Activated naive CD4-positive, alpha-beta T cell treated with anti-CD3 and anti-CD28 coated beads, Interleukin-2, amount 50 U/mL, for 24 hours (primary cell): ENCODE measurements around the gene GRAMD1B.
A peak's percentile ranks its signal among the peaks of the same experiment; 100 is the strongest.

Source experiments
- H3K27ac Mint-ChIP-seq: one replicate; pipeline ENCODE4 v1.8.0; 2021; ENCODE audit warnings: mild to moderate bottlenecking, mixed read lengths
- H3K27me3 Mint-ChIP-seq: one replicate; pipeline ENCODE4 v1.8.0; 2021; ENCODE audit warnings: mixed read lengths
- H3K36me3 Mint-ChIP-seq: one replicate; pipeline ENCODE4 v1.8.0; 2021; ENCODE audit warnings: mixed read lengths
- H3K4me1 Mint-ChIP-seq: one replicate; pipeline ENCODE4 v1.8.0; 2021; ENCODE audit warnings: mixed read lengths
- H3K4me3 Mint-ChIP-seq: one replicate; pipeline ENCODE4 v1.8.0; 2021; ENCODE audit warnings: mild to moderate bottlenecking, mixed read lengths
- H3K9me3 Mint-ChIP-seq: one replicate; pipeline ENCODE4 v1.8.0; 2021; ENCODE audit warnings: mixed read lengths

Gene GRAMD1B

GRCh38 chr11:123543797-123544196 lies 113.7 kb downstream of the GRAMD1B start:
- no peaks in the 10 kb centered on the region for H3K9me3 Mint-ChIP-seq
- H3K27ac Mint-ChIP-seq = no peak overlapping the region
- no peaks in the 10 kb centered on the region for H3K36me3 Mint-ChIP-seq
- H3K27me3 Mint-ChIP-seq = no peaks in the 10 kb centered on the region
- H3K4me3 Mint-ChIP-seq = no peak overlapping the region
- H3K4me1 Mint-ChIP-seq = no peaks in the 10 kb centered on the region

DNA sequence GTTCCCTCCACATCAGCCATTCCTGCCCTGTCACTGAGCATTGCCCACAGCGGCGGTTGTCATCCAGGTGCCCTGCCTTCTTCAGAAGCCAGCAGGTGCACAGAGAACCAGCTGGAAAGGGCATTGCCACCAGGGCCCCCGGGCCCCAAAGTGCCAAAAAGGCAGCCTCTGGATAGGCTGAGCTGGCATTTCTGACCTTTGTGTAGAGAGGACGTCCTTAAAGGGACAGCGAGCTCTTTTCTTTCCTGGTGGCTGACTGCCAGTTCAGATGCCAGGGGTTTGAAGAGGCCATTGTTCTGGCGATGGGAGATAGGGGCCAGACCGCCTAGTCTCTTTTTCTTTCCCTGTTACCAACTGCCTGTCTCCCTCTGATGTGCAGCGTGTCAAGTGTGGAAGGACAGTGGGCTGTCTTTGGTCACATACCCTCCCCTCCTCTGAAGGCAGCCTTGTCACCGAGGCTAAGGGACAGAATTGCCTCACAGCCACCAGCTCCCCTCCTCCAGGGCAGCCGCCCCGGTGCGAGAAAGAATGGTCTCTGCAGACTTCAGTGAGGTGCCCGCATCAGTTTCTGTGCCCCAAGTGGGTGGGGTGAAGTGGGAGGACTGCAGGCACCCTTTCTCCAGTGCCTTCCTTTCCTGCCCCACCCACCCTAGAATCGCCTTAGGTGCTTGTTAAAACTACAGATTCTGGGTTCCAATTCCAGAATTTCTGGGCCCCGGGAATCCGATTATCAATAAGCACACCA lies 114.7 kb downstream of the GRAMD1B start:
- Mint-ChIP-seq H3K4me3 (no peak overlapping the region), H3K4me1 (no peaks in the 10 kb centered on the region), H3K9me3 (no peaks in the 10 kb centered on the region), H3K27me3 (no peaks in the 10 kb centered on the region), H3K27ac (no peak overlapping the region), H3K36me3 (no peaks in the 10 kb centered on the region)

DNA sequence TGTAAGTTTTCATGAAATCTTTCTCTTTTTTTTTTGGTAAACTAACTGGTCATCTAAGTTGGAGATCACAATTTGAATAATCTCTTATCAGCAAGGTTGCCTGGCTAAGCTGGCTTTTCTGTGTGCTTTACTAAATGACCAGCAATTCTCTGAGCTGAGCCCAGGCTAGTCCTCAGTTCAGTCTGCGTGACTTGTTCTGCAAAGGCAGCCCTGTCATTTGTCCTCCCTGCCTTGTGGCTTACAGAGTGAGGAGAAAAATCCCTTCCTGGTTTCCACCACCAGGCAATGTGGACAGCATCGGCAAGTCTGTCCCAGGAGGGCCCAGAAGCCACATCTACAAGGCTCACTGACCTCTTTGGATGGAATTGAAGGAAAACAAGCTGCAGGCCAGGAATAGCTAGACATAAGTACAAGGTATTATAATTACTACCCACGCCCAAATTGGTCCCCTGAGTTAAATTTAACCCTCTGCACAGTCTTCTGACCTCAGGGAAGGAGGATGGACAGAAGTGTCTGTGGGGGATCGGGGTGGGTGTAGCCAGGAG lies 115.7 kb downstream of the GRAMD1B start:
- H3K36me3 Mint-ChIP-seq = no peaks in the 10 kb centered on the region
- no peaks in the 10 kb centered on the region for H3K9me3 Mint-ChIP-seq
- no peak overlapping the region for H3K4me3 Mint-ChIP-seq
- H3K27ac Mint-ChIP-seq = no peak overlapping the region
- peaks cover 5% of the 10 kb centered on the region for H3K4me1 Mint-ChIP-seq
- H3K27me3 Mint-ChIP-seq = no peaks in the 10 kb centered on the region

DNA sequence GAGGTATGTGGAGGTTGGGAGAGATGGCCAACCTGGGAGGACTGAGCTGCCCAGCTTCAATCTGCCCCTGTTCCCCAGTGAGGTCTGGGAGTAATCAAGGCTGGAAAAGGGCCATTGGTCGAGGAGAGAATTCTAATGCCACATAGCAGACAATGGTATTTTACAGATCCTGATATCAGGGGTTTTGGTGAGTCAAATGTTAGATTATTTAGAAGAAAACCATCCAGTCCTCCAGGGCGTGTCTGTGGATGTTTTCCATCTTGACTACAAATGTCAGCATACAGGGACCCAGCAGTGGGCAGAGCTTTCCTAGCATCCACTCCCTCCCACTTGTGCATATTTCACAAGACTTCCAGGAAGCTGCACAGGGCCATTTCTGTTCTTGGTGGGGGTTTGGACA lies 116.4 kb downstream of the GRAMD1B start:
- Mint-ChIP-seq H3K27me3 (no peaks in the 10 kb centered on the region), H3K4me3 (no peak overlapping the region), H3K36me3 (no peaks in the 10 kb centered on the region), H3K4me1 (peaks cover 5% of the 10 kb centered on the region), H3K27ac (no peak overlapping the region), H3K9me3 (no peaks in the 10 kb centered on the region)

DNA sequence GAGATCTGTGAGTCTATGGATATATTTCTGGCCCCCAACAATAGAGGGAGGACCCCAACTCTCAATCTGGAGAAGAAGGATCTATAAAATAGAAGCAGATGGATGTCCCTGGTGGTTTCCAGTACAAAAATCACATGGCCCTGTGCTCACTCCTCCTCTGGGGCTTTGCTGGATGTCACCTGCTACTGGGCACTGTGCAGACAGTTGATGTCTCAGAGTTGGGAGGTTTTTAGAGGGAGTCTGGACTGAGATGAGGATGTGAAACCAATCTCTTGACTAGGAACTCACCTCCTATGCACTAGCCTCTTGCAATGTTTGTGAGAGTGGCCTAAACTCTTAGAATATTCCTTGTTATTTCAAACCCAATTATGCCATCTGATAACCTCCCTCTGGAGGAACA lies 117.1 kb downstream of the GRAMD1B start:
- H3K36me3 Mint-ChIP-seq = no peaks in the 10 kb centered on the region
- peaks cover 5% of the 10 kb centered on the region for H3K4me1 Mint-ChIP-seq
- no peaks in the 10 kb centered on the region for H3K9me3 Mint-ChIP-seq
- H3K27ac Mint-ChIP-seq = no peak overlapping the region
- H3K4me3 Mint-ChIP-seq = no peak overlapping the region
- H3K27me3 Mint-ChIP-seq = no peaks in the 10 kb centered on the region

DNA sequence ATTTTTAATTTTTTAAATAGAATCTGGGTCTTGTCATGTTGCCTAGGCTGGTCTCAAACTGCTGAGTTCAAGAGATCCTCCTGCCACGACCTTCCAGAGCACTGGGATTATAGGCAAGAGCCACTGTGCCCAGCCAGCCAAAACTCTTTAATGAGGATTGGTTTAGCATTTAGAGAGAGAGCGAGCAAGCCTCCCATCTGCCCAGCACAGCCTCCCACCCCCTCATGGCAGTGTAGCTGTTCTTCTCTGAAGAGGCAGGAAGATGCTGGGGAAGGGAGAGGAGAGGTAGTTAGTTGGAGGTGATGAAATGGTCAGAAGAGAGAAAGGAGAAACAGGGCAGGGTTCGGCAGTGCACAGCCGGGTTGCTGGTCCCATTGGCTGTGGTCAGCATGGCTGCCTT lies 118.7 kb downstream of the GRAMD1B start:
- no peak overlapping the region for H3K27ac Mint-ChIP-seq
- no peak overlapping the region for H3K4me3 Mint-ChIP-seq
- H3K9me3 Mint-ChIP-seq = no peaks in the 10 kb centered on the region
- H3K27me3 Mint-ChIP-seq = no peaks in the 10 kb centered on the region
- peaks cover 5% of the 10 kb centered on the region for H3K4me1 Mint-ChIP-seq
- no peaks in the 10 kb centered on the region for H3K36me3 Mint-ChIP-seq

GRCh38 chr11:123549926-123550917 lies 120.2 kb downstream of the GRAMD1B start:
- H3K4me3 Mint-ChIP-seq = no peak overlapping the region
- H3K27ac Mint-ChIP-seq = no peak overlapping the region
- peaks cover 5% of the 10 kb centered on the region for H3K4me1 Mint-ChIP-seq
- H3K27me3 Mint-ChIP-seq = no peaks in the 10 kb centered on the region
- H3K9me3 Mint-ChIP-seq = no peaks in the 10 kb centered on the region
- no peaks in the 10 kb centered on the region for H3K36me3 Mint-ChIP-seq

DNA sequence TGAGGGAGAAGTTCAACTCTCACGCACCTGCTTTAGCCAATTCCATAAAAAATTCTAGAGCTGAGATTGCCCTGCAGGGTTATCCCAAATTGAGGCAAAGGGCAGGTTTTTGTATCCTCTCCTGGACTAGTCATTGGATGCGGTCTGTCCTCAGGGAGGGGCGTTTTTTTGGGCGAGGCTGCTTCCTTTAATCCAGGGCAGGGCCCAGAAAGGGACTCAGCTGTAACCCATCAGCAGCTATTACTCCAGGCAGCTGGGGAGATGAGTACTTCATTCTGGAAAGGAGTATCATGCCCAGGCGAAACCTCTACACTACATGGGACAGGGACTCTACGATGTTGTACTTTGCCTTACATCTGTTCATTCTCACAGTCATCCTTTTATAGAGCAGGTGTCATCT lies 121.0 kb downstream of the GRAMD1B start:
- Mint-ChIP-seq H3K27me3 (no peaks in the 10 kb centered on the region), H3K9me3 (no peaks in the 10 kb centered on the region), H3K36me3 (no peaks in the 10 kb centered on the region), H3K4me1 (peaks cover 5% of the 10 kb centered on the region), H3K27ac (no peak overlapping the region), H3K4me3 (no peak overlapping the region)

GRCh38 chr11:123556633-123557032 lies 126.6 kb downstream of the GRAMD1B start:
- Mint-ChIP-seq H3K27ac (no peak overlapping the region), H3K4me3 (no peak overlapping the region), H3K4me1 (peaks cover 12% of the 10 kb centered on the region), H3K27me3 (peaks cover 3% of the 10 kb centered on the region), H3K36me3 (no peaks in the 10 kb centered on the region), H3K9me3 (no peaks in the 10 kb centered on the region)

DNA sequence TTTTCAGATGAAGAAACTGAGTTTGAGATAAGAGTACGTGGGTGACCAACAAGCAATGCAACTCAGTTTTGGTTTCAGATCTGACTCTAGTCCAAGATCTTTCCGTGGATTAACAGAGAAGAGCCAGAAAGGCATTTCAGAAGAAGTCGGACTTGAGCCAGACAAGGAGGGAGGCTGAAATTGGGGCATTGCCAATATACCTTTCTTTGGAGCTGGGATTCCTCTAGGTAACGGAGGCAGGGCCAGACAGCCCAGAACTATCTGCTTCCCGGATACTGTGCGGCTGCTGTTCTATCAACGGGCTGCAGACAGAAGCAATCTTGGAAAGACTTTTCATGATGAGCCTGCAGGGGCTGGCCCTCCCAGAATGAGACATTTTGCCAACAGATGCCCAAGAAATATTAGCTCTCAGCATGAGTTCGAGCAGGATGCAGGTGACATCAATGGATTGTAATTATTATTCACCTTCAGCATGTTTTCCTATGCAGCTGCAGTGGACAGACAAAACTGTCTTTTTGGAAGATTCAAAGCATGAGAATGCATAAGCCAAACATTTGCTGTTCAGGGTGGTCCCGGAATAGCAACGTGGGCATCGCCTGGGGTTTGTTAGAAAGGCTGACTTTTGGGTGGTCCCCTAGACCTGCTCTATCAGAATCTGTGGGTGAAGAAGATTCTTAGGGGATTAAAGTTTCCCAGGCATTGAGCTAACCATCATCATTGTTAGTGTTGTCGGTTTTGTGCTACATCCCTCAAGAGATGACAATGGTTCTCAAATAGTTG lies 128.7 kb downstream of the GRAMD1B start:
- Mint-ChIP-seq H3K27ac (no peak overlapping the region), H3K9me3 (no peaks in the 10 kb centered on the region), H3K36me3 (no peaks in the 10 kb centered on the region), H3K27me3 (peaks cover 5% of the 10 kb centered on the region), H3K4me3 (no peak overlapping the region), H3K4me1 (peaks cover 12% of the 10 kb centered on the region)

DNA sequence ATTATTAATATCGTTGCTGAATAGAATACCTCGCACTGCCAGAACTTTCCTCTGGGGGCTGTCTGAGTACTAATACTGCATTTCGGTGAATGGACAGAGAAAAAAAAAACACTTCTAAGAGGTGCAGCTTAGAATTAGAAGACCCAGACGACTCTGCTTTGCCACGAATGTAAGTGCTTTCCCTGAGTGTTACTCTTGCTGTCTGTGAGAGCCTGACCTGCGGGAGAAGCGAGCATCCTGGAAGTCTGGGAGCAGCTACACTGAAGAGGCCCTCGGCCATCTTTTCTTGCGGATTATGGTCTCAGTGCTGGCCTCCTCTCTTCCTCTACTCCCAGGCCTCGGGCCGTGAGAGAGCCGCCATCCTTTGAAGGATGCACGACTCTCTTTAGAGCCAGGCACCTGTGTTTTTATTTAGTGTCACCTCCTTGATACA lies 129.5 kb downstream of the GRAMD1B start:
- Mint-ChIP-seq H3K36me3 (no peaks in the 10 kb centered on the region), H3K27me3 (peaks cover 5% of the 10 kb centered on the region), H3K4me3 (peak overlapping the region; percentile 82), H3K27ac (no peak overlapping the region), H3K4me1 (peaks cover 12% of the 10 kb centered on the region), H3K9me3 (no peaks in the 10 kb centered on the region)

DNA sequence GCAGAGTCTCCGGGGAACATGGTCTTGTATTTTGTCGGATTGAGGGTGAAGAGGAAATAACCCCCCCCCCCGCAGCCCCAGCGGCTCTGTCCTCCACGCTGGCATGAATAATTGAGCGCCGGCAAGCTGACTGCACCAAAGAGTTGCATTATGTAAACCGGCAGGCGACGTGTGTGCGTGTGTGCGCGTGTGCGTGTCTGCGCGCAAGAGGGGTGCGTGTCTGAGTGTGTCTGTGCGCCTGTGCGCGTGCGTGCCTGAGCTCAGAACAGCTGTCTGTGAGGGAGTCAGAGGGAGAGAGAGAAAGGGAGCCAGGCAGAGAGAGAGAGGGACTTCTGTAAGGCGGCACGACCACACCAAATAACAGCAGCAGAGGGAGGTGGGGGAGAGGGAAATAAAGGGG lies 129.9 kb downstream of the GRAMD1B start:
- Mint-ChIP-seq H3K9me3 (no peaks in the 10 kb centered on the region), H3K36me3 (no peaks in the 10 kb centered on the region), H3K27ac (no peak overlapping the region), H3K4me3 (peak overlapping the region; percentile 82), H3K4me1 (peaks cover 12% of the 10 kb centered on the region), H3K27me3 (peaks cover 5% of the 10 kb centered on the region)

- no peak overlapping the region for H3K27ac Mint-ChIP-seq
- H3K4me3 Mint-ChIP-seq = no peak overlapping the region
- peaks cover 12% of the 10 kb centered on the region for H3K4me1 Mint-ChIP-seq
- no peaks in the 10 kb centered on the region for H3K9me3 Mint-ChIP-seq
- H3K36me3 Mint-ChIP-seq = no peaks in the 10 kb centered on the region
- peaks cover 5% of the 10 kb centered on the region for H3K27me3 Mint-ChIP-seq
Measured at GRCh38 chr11:123561431-123561800, 131.3 kb downstream of the GRAMD1B start.

- H3K36me3 Mint-ChIP-seq = no peaks in the 10 kb centered on the region
- H3K9me3 Mint-ChIP-seq = no peaks in the 10 kb centered on the region
- peaks cover 12% of the 10 kb centered on the region for H3K4me1 Mint-ChIP-seq
Measured at GRCh38 chr11:123562158-123562557, 132.1 kb downstream of the GRAMD1B start.

GRCh38 chr11:123562829-123563228 lies 132.8 kb downstream of the GRAMD1B start:
- peaks cover 5% of the 10 kb centered on the region for H3K27me3 Mint-ChIP-seq
- H3K4me3 Mint-ChIP-seq = no peak overlapping the region
- no peaks in the 10 kb centered on the region for H3K36me3 Mint-ChIP-seq
- H3K9me3 Mint-ChIP-seq = no peaks in the 10 kb centered on the region
- peaks cover 12% of the 10 kb centered on the region for H3K4me1 Mint-ChIP-seq
- H3K27ac Mint-ChIP-seq = no peak overlapping the region

More at GRCh38 chr11:123562158-123562557, 132.1 kb downstream of the GRAMD1B start:
- H3K27me3 Mint-ChIP-seq = peaks cover 5% of the 10 kb centered on the region
- H3K27ac Mint-ChIP-seq = no peak overlapping the region
- no peak overlapping the region for H3K4me3 Mint-ChIP-seq
